B cell (primary cell): Measurements from ENCODE around the gene ERN2. TPM values are rescaled to one million over a fixed set of nuclear protein-coding genes. Genes with fewer than 3 reads are reported as not detected.

Experiments used
- ATAC-seq: fragments of 200-7000 bp; cut with Tn5 transposase; one replicate; pipeline ENCODE4 v1.10.0; 2021; ENCODE audit warnings: low read depth, mild to moderate bottlenecking, moderate number of reproducible peaks, moderate library complexity
- CTCF ChIA-PET: fragments of 350-600 bp; sonication (Branson Sonifier 250); formaldehyde crosslinking; loops from one replicate; lab custom pipeline; 2021; ENCODE audit warnings: antibody characterized with exemption, inconsistent platforms; lab: Charles Lee
- POLR2A ChIA-PET: fragments of 350-600 bp; sonication (Branson Sonifier 250); formaldehyde crosslinking; loops from one replicate; lab custom pipeline; 2021; ENCODE audit warnings: antibody characterized with exemption; lab: Charles Lee
- DNase-seq: peaks from one replicate; pipeline ENCODE4 v3.0.0; 2013
- H2AFZ ChIP-seq: 2 replicates; pipeline ENCODE4 v1.6.1; 2012; ENCODE audit warnings: mild to moderate bottlenecking, low read depth, low read length; ENCODE audit not compliant: insufficient read depth, poor library complexity, severe bottlenecking
- H3K27ac ChIP-seq, 2 donors: 1 replicate in 1 of 2; 2 replicates in 1 of 2; pipeline ENCODE4 v1.5.1; 2012 to 2013; ENCODE audit warnings: low read length in 2 of 2, mild to moderate bottlenecking in 2 of 2, moderate library complexity in 1 of 2
- H3K27me3 ChIP-seq, 4 experiments: fragments of 200-600 bp in 1 of 4; sonication (generic) in 1 of 4; replicated peaks in 1 of 4; 1 replicate in 2 of 4; 2 replicates in 2 of 4; pipeline versions ENCODE4 v1.6.1 to v1.7.0; 2013 to 2016; ENCODE audit warnings: low read length in 3 of 4, mild to moderate bottlenecking in 2 of 4, mixed read lengths in 1 of 4, moderate library complexity in 1 of 4; ENCODE audit not compliant: insufficient read depth in 4 of 4, control insufficient read depth in 3 of 4; ENCODE audit errors: control extremely low read depth in 1 of 4
- H3K36me3 ChIP-seq, 2 experiments: replicated peaks in 1 of 2; 1 replicate in 1 of 2; 2 replicates in 1 of 2; pipeline versions ENCODE4 v1.6.1 to v1.7.1; 2013; ENCODE audit warnings: low read length in 1 of 2; ENCODE audit not compliant: insufficient read depth in 2 of 2, control insufficient read depth in 1 of 2; ENCODE audit errors: control extremely low read depth in 1 of 2, extremely low read depth in 1 of 2
- H3K4me1 ChIP-seq, 2 donors: fragments of 200-600 bp in 1 of 2; sonication (generic) in 1 of 2; 1 replicate in 1 of 2; 2 replicates in 1 of 2; pipeline versions ENCODE4 v1.5.1 to v1.6.1; 2013 to 2017; ENCODE audit warnings: low read length in 2 of 2; ENCODE audit not compliant: control insufficient read depth in 2 of 2, insufficient read depth in 2 of 2
- H3K4me2 ChIP-seq: replicated peaks from 2 replicates; pipeline ENCODE3; 2012; ENCODE audit warnings: mild to moderate bottlenecking, low read depth, low read length; ENCODE audit not compliant: poor library complexity, severe bottlenecking
- H3K4me3 ChIP-seq, 5 experiments: fragments of 200-600 bp in 1 of 5; sonication (generic) in 1 of 5; 1 replicate in 3 of 5; 2 replicates in 2 of 5; pipeline versions ENCODE4 v1.5.1 to v1.7.0; 2011 to 2016; ENCODE audit warnings: low read length in 4 of 5, mild to moderate bottlenecking in 4 of 5, low read depth in 2 of 5, control low read depth in 1 of 5, moderate library complexity in 1 of 5; ENCODE audit not compliant: insufficient read depth in 1 of 5; ENCODE audit errors: control extremely low read depth in 1 of 5, extremely low read depth in 1 of 5
- H3K79me2 ChIP-seq: fragments of 200-600 bp; sonication (generic); one replicate; pipeline ENCODE4 v1.6.0; 2016; ENCODE audit warnings: low read length; ENCODE audit not compliant: control insufficient read depth, insufficient read depth
- H3K9ac ChIP-seq: fragments of 200-600 bp; sonication (generic); 2 replicates; pipeline ENCODE4 v1.6.1; 2017; ENCODE audit warnings: mild to moderate bottlenecking, low read length, moderate library complexity
- H3K9me3 ChIP-seq, 3 donors: one replicate each; pipeline versions ENCODE4 v1.6.1 to v1.7.1; 2013; ENCODE audit warnings: low read length in 2 of 3; ENCODE audit not compliant: control insufficient read depth in 2 of 3, insufficient read depth in 1 of 3; ENCODE audit errors: control extremely low read depth in 1 of 3
- H4K20me1 ChIP-seq: 2 replicates; pipeline ENCODE4 v1.6.0; 2012; ENCODE audit warnings: mild to moderate bottlenecking, low read length; ENCODE audit not compliant: insufficient read depth, control insufficient read depth, poor library complexity, severe bottlenecking
- H3K27ac Mint-ChIP-seq: one replicate; pipeline ENCODE4 v1.8.0; 2021; ENCODE audit warnings: mixed read lengths
- H3K27me3 Mint-ChIP-seq: one replicate; pipeline ENCODE4 v1.8.0; 2021; ENCODE audit warnings: mixed read lengths
- H3K4me1 Mint-ChIP-seq: one replicate; pipeline ENCODE4 v1.8.0; 2021; ENCODE audit warnings: mixed read lengths
- H3K4me3 Mint-ChIP-seq: one replicate; pipeline ENCODE4 v1.8.0; 2021; ENCODE audit warnings: mixed read lengths
- H3K9me3 Mint-ChIP-seq: one replicate; pipeline ENCODE4 v1.8.0; 2022; ENCODE audit warnings: mixed read lengths; ENCODE audit not compliant: insufficient read depth
- CTCF ChIP-seq: fragments of 200-600 bp; IDR thresholded peaks from one replicate; pipeline ENCODE4 v1.8.0; 2022; ENCODE audit warnings: antibody characterized with exemption, mild to moderate bottlenecking
- EZH2 ChIP-seq: IDR thresholded peaks from 2 replicates; pipeline ENCODE4 v1.6.1; 2012; ENCODE audit warnings: borderline replicate concordance, low read depth, mild to moderate bottlenecking, moderate library complexity, low read length; ENCODE audit not compliant: insufficient read depth, poor library complexity, severe bottlenecking
- WGBS: methylation state at CpG from one replicate; pipeline ENCODE4 v1.1.5; 2013; ENCODE audit warnings: missing lambda C conversion rate; ENCODE audit not compliant: insufficient coverage; 5-methylcytosine and 5-hydroxymethylcytosine counted together
- intact Hi-C: fragments of 100-400 bp; cut with micrococcal nuclease; formaldehyde crosslinking; loops from one replicate; pipeline ENCODE4 v1.10.0; 2022
- polyA plus RNA-seq: library from polyadenylated mRNA; depleted of rRNA; stranded (reverse); fragments of >200 nt; gene quantifications from 2 replicates; pipeline ENCODE4 v1.2.3, GENCODE V29; 2012
- total RNA-seq, 2 donors: library from RNA; stranded (reverse); fragments of 120-200 nt in 1 of 2; gene quantifications; 1 replicate in 1 of 2; 2 replicates in 1 of 2; pipeline versions ENCODE4 v1.2.3 to v1.2.4, GENCODE V29; 2013 to 2022

The ERN2 gene
- total and polyA plus RNA-seq, 2 donors (not counting 1 experiment from before 2014, with no cell fraction given), result not detected

GRCh38 chr16:23682181-23682580 is 30.8 kb downstream of the ERN2 start:
- peaks cover 12 to 15% of the 10 kb centered on the region in 2 donors for H3K4me1 ChIP-seq
- H3K79me2 ChIP-seq, result peaks cover 19% of the 10 kb centered on the region
- H3K27ac ChIP-seq, result no peak overlapping the region
- H3K27me3 ChIP-seq, result peaks cover 0 to 13% (median 3%) of the 10 kb centered on the region in 4 experiments
- Mint-ChIP-seq H3K4me3 (no peak overlapping the region), H3K4me1 (peaks cover 17% of the 10 kb centered on the region), H3K27ac (no peak overlapping the region), H3K9me3 (no peaks in the 10 kb centered on the region), H3K27me3 (no peaks in the 10 kb centered on the region)
- TF ChIP-seq CTCF, result no peak
- TF ChIP-seq EZH2, result no peak
- CTCF ChIA-PET, result no interaction called here
- DNase-seq (no peak), ATAC-seq (no peak)
- no peak overlapping the region for H3K4me3 ChIP-seq
- intact Hi-C loops, result no loop called here
- POLR2A ChIA-PET, result no interaction called here
- no peak overlapping the region for H3K9ac ChIP-seq
- no peaks in the 10 kb centered on the region for H3K9me3 ChIP-seq
- no CpG with 5 or more reads among the region's 1 CpG for WGBS
- H3K36me3 ChIP-seq, result peaks cover 0 to 7% of the 10 kb centered on the region in 2 experiments
- H3K4me2 ChIP-seq, result no peak overlapping the region
- H2AFZ ChIP-seq, result no peak overlapping the region
- no peaks in the 10 kb centered on the region for H4K20me1 ChIP-seq

DNA sequence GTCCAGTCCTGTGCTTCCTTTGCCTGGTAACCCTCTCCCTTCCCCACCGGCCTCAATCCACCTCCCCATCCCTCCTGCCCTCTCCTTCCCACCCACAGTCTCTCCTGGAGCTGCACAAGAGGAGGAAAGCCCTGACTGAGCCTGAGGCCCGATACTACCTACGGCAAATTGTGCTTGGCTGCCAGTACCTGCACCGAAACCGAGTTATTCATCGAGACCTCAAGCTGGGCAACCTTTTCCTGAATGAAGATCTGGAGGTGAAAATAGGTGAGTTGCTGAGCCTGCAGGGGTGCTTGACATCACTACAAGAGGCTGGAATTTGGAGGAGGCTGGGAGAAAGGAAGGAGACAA is 33.1 kb downstream of the ERN2 start:
- H3K4me1 Mint-ChIP-seq, result peaks cover 17% of the 10 kb centered on the region
- Histone ChIP-seq H3K9ac (no peak overlapping the region), H3K27me3 (peaks cover 0 to 13% (median 3%) of the 10 kb centered on the region in 4 experiments), H3K79me2 (peaks cover 19% of the 10 kb centered on the region), H3K27ac (no peak overlapping the region), H3K4me2 (no peak overlapping the region), H3K4me1 (peaks cover 12 to 15% of the 10 kb centered on the region in 2 donors), H3K4me3 (no peak overlapping the region), H3K9me3 (no peaks in the 10 kb centered on the region), H3K36me3 (peaks cover 0 to 2% of the 10 kb centered on the region in 2 experiments), H2AFZ (no peak overlapping the region), H4K20me1 (no peaks in the 10 kb centered on the region)
- no peaks in the 10 kb centered on the region for H3K9me3 Mint-ChIP-seq
- no peak overlapping the region for H3K27ac Mint-ChIP-seq
- TF ChIP-seq CTCF (no peak), EZH2 (no peak)
- DNase-seq (no peak), ATAC-seq (no peak)
- intact Hi-C loops, result no loop called here
- H3K27me3 Mint-ChIP-seq, result no peaks in the 10 kb centered on the region
- ChIA-PET CTCF (interaction anchor here (2.7 kb wide), 1 partner anchor 47 kb away, joined by 9 read pairs; no protein-coding TSS in a partner anchor), POLR2A (no interaction called here)
- no peak overlapping the region for H3K4me3 Mint-ChIP-seq
- 62% methylated on average over 5 of the region's 6 CpGs for whole genome bisulfite sequencing
